IMR-90 (cell line): ENCODE measurements around the gene GNAI2.

ENCODE experiments used
- BHLHE40 ChIP-seq: fragments of 150-350 bp; IDR thresholded peaks from 2 replicates; pipeline ENCODE4 v1.6.1; 2016; ENCODE audit warnings: mild to moderate bottlenecking, low read depth, low read length
- CTCF ChIP-seq: conservative IDR thresholded peaks from 2 replicates; pipeline ENCODE4 v1.5.1; 2012; ENCODE audit warnings: mild to moderate bottlenecking, low read depth, low read length, improper control_type of control experiment
- POLR2A ChIP-seq: IDR thresholded peaks from 2 replicates; pipeline ENCODE4 v1.6.1; 2012; ENCODE audit warnings: mild to moderate bottlenecking, low read depth, low read length

GRCh38 chr3:50272911-50273688 is 37.1 kb downstream of the GNAI2 start:
- TF ChIP-seq BHLHE40 (peak; percentile 11; the same call in 1 of the 2 replicates), POLR2A (peak; percentile 58; the same call in 1 of the 2 replicates), CTCF (peak; percentile 98)
